HG03457 (cell line): ENCODE results near the gene FGF2.
"Not testable (repeated sequence)": the region's sequence is repeated elsewhere in the genome, so short reads cannot be mapped to it uniquely, and the experiment has no call there.

Experiments used
- ATAC-seq: cut with Tn5 transposase; IDR thresholded peaks from one replicate; pipeline ENCODE4 v1.9.1; 2021; ENCODE audit warnings: moderate number of reproducible peaks; ENCODE audit not compliant: unreplicated experiment

The FGF2 gene

DNA sequence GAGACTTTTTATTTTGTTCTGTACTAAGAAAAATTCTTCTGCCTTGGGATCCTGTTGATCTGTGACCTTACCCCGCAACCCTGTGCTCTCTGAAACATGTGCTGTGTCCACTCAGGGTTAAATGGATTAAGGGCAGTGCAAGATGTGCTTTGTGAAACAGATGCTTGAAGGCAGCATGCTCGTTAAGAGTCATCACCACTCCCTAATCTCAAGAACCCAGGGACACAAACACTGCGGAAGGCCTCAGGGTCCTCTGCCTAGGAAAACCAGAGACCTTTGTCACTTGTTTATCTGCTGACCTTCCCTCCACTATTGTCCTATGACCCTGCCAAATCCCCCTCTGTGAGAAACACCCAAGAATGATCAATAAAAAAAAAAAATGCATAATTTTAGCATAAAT lies 13.8 kb upstream of the FGF2 start:
- ATAC-seq, result not testable (repeated sequence)

DNA sequence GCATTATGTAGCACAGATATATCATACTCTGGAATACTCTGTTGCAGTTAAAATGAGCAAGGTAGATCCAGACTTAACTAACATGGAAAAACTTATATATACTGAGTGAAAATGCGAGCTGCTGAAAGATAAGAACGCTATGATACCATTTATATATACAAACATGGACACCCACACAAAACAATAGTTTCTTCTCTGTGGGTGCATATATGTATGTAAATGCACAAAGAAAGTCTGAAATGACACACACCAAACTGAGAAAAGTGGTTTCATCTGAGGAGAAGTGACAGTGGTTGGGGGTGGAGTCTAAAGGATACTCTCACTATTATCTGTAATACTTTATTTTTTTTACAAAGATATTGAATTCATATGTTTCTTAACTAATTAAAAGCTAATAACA lies 12.2 kb upstream of the FGF2 start:
- ATAC-seq, result peak; percentile 95

DNA sequence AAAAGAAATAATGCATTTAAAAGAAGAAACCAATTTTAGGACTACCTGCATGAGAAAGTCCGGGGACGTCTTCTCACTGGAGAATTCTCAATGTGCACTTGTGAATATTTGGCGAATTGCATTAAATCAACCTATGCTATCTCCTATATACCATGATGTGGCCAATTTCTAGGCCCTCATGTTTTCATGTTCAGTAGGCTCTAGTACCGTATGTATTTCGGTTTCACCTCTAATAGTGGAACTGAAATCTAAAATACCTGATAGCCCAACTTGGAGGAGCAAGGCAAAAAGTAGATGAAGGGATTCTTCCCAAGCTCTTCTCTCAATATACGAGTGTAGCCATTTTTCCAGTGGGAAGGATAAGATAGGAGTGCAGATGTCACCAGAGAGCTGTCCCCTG lies 11.4 kb upstream of the FGF2 start:
- no peak for ATAC-seq

DNA sequence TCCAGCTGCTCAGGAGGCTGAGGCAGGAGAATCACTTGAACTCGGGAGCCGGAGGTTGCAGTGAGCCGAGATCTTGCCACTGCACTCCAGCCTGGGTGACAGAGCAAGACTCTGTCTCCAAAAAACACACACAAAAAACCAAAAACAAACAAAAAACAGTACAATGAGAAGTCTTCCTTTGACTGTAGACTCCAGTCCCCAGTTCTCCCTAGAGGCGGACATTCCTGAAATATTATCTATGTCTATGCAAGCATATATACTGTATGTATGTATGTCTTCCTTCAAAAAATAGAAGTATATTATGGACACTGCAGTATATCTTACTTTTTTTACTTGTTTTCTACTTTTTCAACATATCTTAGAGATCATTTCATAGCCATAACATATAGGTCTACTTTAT lies 10.2 kb upstream of the FGF2 start:
- ATAC-seq, result no peak

- ATAC-seq, result no peak
Measured at GRCh38 chr4:122819708-122820449, 6.8 kb upstream of the FGF2 start.

- no peak for ATAC-seq
Measured at GRCh38 chr4:122821092-122821491, 5.5 kb upstream of the FGF2 start.

DNA sequence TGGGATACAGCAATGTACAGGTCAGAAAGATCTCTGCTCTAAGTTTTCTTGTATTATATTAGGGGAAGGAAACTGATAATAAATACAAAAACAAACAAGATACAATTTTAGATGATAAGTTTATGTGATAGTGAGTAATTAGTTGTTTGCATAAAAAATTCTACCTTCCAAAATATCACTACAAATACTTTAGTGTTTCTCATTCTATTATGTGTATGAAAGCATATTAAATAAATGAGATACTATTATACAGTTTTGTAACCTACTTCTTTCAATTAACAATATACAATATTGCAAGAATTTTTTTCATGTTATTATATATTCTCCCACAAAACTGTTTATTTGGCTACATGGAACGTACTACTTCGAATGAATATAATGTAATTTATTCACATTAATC lies 4.2 kb upstream of the FGF2 start:
- ATAC-seq, result no peak

DNA sequence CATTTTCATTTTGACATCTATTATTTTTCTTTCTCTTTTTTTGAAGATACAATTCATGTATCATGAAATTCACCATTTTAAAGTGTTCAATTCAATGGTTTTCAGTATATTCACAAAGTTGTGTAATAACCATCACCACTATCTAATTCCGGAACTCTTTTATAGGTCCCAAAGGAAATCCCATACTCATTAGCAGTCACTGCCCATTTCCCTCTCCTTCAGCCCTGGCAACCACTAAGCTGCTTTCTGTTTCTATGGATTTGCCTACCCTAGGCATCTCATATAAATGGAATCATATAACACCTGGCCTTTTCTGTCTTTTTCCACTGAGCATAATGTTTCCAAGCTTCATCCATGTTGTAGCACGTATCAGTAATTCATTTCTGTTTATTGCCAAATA lies 3.2 kb upstream of the FGF2 start:
- no peak for ATAC-seq

DNA sequence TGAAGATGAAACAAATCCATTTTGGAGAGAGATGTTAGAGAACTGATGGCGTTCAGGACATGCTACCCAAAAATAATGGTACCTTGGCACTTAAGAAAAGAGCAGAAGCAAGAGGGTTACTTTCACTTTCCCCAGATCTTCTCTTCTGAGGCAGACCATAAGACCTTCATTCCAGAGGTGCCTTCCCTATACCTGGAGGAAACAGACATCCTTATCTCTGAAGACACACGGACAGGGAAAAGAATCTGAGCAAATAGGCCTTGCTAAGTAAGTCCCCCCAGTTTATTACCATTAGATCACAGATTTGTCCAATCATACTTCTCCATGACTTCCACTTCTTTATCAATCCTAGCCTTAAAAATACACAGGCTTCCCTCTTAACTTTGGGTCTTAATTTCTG lies 2.0 kb upstream of the FGF2 start:
- no peak for ATAC-seq

- no peak for ATAC-seq
Measured at GRCh38 chr4:122826079-122826527, 528 bp upstream of the FGF2 start.

DNA sequence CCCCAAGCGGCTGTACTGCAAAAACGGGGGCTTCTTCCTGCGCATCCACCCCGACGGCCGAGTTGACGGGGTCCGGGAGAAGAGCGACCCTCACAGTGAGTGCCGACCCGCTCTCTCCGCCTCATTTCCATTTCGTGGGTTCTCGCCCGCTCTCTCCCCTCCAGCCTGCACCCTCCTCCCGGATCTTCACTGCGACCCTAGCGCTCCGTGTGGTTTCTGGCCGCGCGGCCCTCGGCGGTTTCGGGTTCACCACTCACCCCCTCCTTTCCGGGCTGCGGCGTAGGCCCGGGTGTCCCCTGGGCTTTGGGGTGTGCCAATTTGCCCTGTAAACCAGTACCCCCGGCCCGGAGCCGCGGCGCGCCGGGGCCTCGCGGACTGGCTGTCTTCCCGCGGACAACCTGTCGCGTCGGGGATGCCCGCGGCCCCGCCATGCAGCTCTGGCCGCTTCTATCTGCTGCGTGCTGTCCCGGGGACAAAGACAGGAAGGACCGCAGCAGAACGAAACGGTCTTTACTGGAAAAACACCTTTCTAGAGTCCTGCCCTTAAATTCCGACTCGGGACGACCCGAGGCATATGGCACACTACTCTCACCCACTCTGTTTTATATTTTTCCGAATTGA lies 737 bp downstream of the FGF2 start:
- ATAC-seq, result peak; percentile 46

- ATAC-seq, result peak; percentile 91
Measured at GRCh38 chr4:122827879-122828601, 1.4 kb downstream of the FGF2 start.

- no peak for ATAC-seq
Measured at GRCh38 chr4:122830426-122831095, 3.9 kb downstream of the FGF2 start.

DNA sequence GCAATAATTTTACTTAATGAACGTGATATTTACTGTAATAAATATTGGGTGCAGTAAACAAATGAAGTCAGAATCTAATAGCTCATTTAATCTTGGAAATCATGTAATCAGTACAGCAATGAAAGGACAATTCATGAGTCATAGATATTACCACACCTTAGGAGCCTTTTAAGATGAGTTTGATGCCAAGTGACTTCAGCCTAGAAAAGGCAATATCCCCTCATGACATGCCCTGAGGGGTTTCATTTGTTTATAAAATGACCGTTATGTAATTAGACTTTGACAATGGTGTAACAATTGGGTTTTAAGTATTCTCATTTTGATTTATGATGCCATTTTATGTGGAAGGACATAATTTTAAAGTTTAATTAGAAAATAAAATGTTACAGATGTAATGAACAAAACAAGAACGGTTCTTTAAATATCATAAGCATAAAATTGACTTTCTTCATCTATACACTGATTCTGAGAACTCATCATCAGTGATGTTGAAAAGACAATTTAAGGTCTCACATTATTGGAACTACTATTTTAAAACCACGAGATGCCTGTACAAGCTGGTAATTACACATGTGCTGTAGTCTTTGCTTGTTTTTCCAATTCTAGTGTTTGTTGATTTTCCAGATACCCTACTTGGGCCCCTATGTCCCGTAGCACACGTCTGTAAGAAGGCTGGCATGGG lies 5.0 kb downstream of the FGF2 start:
- no peak for ATAC-seq

GRCh38 chr4:122832732-122833131 lies 6.1 kb downstream of the FGF2 start:
- no peak for ATAC-seq

DNA sequence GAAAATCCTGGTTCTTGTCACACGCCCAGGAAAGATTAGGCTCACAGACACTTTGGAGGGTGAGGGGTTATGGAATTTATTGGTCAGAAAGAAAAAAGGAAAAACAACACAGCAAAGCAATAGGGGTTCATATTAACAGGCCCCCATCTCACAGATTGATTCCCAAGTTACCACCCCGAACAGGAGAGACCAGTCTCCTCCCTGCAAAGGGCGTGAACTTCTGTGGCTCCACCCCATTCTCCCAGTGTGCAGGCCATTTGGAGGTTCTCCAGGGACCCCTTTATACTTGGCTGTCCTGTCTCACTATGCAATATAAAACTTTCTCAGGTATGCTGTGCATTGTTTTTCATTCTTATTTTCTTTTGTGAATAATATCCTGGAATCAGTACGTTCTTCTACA lies 7.4 kb downstream of the FGF2 start:
- no peak for ATAC-seq

- ATAC-seq, result no peak
Measured at GRCh38 chr4:122836941-122837340, 10.3 kb downstream of the FGF2 start.

GRCh38 chr4:122838034-122838433 lies 11.4 kb downstream of the FGF2 start:
- ATAC-seq, result no peak

DNA sequence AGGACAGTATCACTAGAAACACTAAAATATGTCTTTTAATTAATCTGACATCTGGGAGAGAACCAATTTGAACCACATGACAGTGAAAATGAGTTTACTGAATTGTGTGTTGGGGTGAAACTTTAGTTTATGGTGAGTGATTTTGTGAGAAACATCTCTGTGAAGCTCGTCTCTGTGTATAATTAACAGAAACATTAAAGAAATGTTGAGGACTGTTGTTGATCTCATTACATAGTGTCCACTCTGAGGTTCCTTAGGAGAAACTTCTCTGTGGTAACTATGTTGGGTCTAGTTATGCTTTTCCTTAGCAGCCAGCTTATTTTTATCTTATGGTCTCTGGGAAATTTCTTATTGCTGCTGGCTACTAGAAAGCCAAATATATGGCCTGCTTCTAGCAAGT lies 15.8 kb downstream of the FGF2 start:
- no peak for ATAC-seq

GRCh38 chr4:122842984-122843531 lies 16.4 kb downstream of the FGF2 start:
- no peak for ATAC-seq

DNA sequence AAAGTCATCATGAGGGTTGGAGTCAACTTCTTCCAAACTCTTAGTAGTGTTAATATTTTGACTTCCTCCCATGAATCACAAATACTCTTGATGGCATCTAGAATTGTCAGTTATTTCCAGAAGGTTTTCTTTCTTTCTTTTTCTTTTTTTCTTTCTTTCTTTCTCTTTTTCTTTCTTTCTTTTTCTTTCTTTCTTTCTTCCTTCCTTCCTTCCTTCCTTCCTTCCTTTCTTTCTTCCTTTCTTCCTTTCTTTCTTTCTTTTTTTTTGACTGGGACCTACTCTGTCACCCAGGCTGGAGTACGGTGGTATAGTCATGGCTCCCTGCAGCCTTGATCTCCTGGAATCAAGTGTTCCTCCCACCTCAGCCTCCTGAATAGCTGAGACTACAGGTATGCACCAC lies 17.8 kb downstream of the FGF2 start:
- ATAC-seq, result not testable (repeated sequence)
